SK-N-SH (cell line): ENCODE results near the gene RNU11. TPM values are rescaled to one million over a fixed set of nuclear protein-coding genes. Genes with fewer than 3 reads are reported as not detected.

ENCODE experiments used
- CTCF ChIA-PET: fragments of 300-600, 350-600 bp; formaldehyde crosslinking; extraction: SDS; loops from one replicate; lab custom pipeline; 2021; lab: Yijun Ruan, JAX
- POLR2A ChIA-PET: fragments of 350-600 bp; sonication (Branson Sonifier 250); formaldehyde crosslinking; extraction: SDS; loops from one replicate; lab custom pipeline; 2020; ENCODE audit warnings: antibody characterized with exemption, inconsistent platforms; lab: Yijun Ruan, JAX
- DNase-seq: peaks from one replicate; pipeline ENCODE4 v3.0.0; 2012
- H2AFZ ChIP-seq: fragments of 200-600 bp; sonication (generic); 2 replicates; pipeline ENCODE4 v1.8.1; 2016; ENCODE audit warnings: antibody characterized with exemption, mild to moderate bottlenecking, low read depth
- H3F3A ChIP-seq: fragments of 200-600 bp; sonication (generic); replicated peaks from 2 replicates; pipeline ENCODE3; 2016; ENCODE audit warnings: antibody characterized with exemption, mild to moderate bottlenecking; ENCODE audit not compliant: insufficient read depth
- H3K27ac ChIP-seq, 2 experiments: fragments of 200-500 bp in 1 of 2; fragments of 200-600 bp in 1 of 2; sonication (Bioruptor generic) in 1 of 2; sonication (generic), shearing (Covaris generic) in 1 of 2; 2 replicates each; pipeline versions ENCODE4 v1.5.1 to v1.6.1; 2014 to 2016; ENCODE audit warnings: low read depth in 2 of 2, inconsistent platforms in 1 of 2, low read length in 1 of 2, mild to moderate bottlenecking in 1 of 2, mixed read lengths in 1 of 2
- H3K27me3 ChIP-seq: fragments of 200-600 bp; sonication (generic), shearing (Covaris generic); 2 replicates; pipeline ENCODE4 v1.6.1; 2016; ENCODE audit warnings: mixed run types; ENCODE audit not compliant: insufficient read depth
- H3K36me3 ChIP-seq, 2 experiments: fragments of 200-500 bp in 1 of 2; fragments of 200-600 bp in 1 of 2; sonication (Bioruptor generic) in 1 of 2; sonication (generic) in 1 of 2; replicated peaks in 1 of 2; 2 replicates each; pipeline versions ENCODE3 to v1.5.1; 2014 to 2016; ENCODE audit warnings: low read length in 1 of 2, mild to moderate bottlenecking in 1 of 2; ENCODE audit not compliant: insufficient read depth in 2 of 2, control insufficient read depth in 1 of 2
- H3K4me1 ChIP-seq, 2 experiments: fragments of 200-500 bp in 1 of 2; fragments of 200-600 bp in 1 of 2; sonication (Bioruptor generic) in 1 of 2; sonication (generic), shearing (Covaris generic) in 1 of 2; 2 replicates each; pipeline versions ENCODE4 v1.5.1 to v1.6.1; 2014 to 2016; ENCODE audit warnings: low read depth in 1 of 2, low read length in 1 of 2, mixed run types in 1 of 2; ENCODE audit not compliant: insufficient read depth in 2 of 2, control insufficient read depth in 1 of 2
- H3K4me2 ChIP-seq: fragments of 200-600 bp; sonication (generic), shearing (Covaris generic); 2 replicates; pipeline ENCODE4 v1.6.1; 2017; ENCODE audit warnings: mixed run types
- H3K4me3 ChIP-seq, 2 experiments: fragments of 200-500 bp in 1 of 2; fragments of 200-600 bp in 1 of 2; sonication (Bioruptor generic) in 1 of 2; sonication (generic), shearing (Covaris generic) in 1 of 2; 2 replicates each; pipeline versions ENCODE4 v1.5.1 to v1.8.1; 2014 to 2016; ENCODE audit warnings: low read depth in 2 of 2, inconsistent platforms in 1 of 2, low read length in 1 of 2, mild to moderate bottlenecking in 1 of 2, mixed read lengths in 1 of 2, moderate library complexity in 1 of 2
- H3K79me2 ChIP-seq: fragments of 200-600 bp; sonication (generic); 2 replicates; pipeline ENCODE4 v1.8.1; 2017; ENCODE audit warnings: mild to moderate bottlenecking; ENCODE audit not compliant: insufficient read depth
- H3K9ac ChIP-seq: fragments of 200-600 bp; sonication (generic); 2 replicates; pipeline ENCODE4 v1.6.1; 2017; ENCODE audit warnings: mixed run types
- H3K9me2 ChIP-seq: fragments of 200-600 bp; sonication (generic); 2 replicates; pipeline ENCODE4 v1.6.1; 2017; ENCODE audit warnings: mixed run types
- H3K9me3 ChIP-seq: fragments of 200-600 bp; sonication (generic); 2 replicates; pipeline ENCODE4 v1.6.1; 2017; ENCODE audit warnings: mixed run types, mild to moderate bottlenecking, moderate library complexity
- H4K20me1 ChIP-seq: fragments of 200-600 bp; sonication (generic); 2 replicates; pipeline ENCODE4 v1.6.1; 2017; ENCODE audit warnings: mild to moderate bottlenecking, mixed run types; ENCODE audit not compliant: insufficient read depth
- CHD2 ChIP-seq: fragments of 150-350 bp; IDR thresholded peaks from 2 replicates; pipeline ENCODE4 v1.6.1; 2018; ENCODE audit warnings: low read length; ENCODE audit not compliant: partially characterized antibody
- CTCF ChIP-seq: fragments of 200-600 bp; sonication (generic); IDR thresholded peaks from 2 replicates; pipeline ENCODE4 v1.6.1; 2017; ENCODE audit warnings: antibody characterized with exemption, mild to moderate bottlenecking, moderate library complexity
- EP300 ChIP-seq, 2 experiments: IDR thresholded peaks; 2 replicates each; pipeline versions ENCODE4 v1.4.0 to v1.6.1; 2012; ENCODE audit warnings: borderline replicate concordance in 1 of 2, low read depth in 1 of 2, low read length in 1 of 2
- EZH2phosphoT487 ChIP-seq: fragments of 200-600 bp; sonication (generic); IDR thresholded peaks from 2 replicates; pipeline ENCODE4 v1.6.1; 2017; ENCODE audit warnings: low read depth, mixed run types, mild to moderate bottlenecking, antibody characterized with exemption, moderate library complexity, borderline replicate concordance
- FOSL2 ChIP-seq: IDR thresholded peaks from 2 replicates; pipeline ENCODE4 v1.4.0; 2012; ENCODE audit warnings: low read depth, mild to moderate bottlenecking, moderate library complexity, borderline replicate concordance
- FOXM1 ChIP-seq: IDR thresholded peaks from 2 replicates; pipeline ENCODE4 v1.4.0; 2012; ENCODE audit warnings: low read depth, mild to moderate bottlenecking
- GATA2 ChIP-seq: sonication (generic); formaldehyde crosslinking; IDR thresholded peaks from 2 replicates; pipeline ENCODE4 v1.5.0; 2020; ENCODE audit warnings: mild to moderate bottlenecking, missing genetic modification reagents
- MAX ChIP-seq: IDR thresholded peaks from 2 replicates; pipeline ENCODE4 v1.4.0; 2012; ENCODE audit warnings: low read depth
- NFIC ChIP-seq: IDR thresholded peaks from 2 replicates; pipeline ENCODE4 v1.4.0; 2012; ENCODE audit warnings: borderline replicate concordance
- POLR2AphosphoS5 ChIP-seq: IDR thresholded peaks from 2 replicates; pipeline ENCODE4 v1.6.1; 2012; ENCODE audit warnings: low read depth, low read length
- REST ChIP-seq: IDR thresholded peaks from 2 replicates; pipeline ENCODE4 v1.6.1; 2012; ENCODE audit warnings: mild to moderate bottlenecking, low read depth, low read length, moderate library complexity
- RFX5 ChIP-seq: IDR thresholded peaks from 2 replicates; pipeline ENCODE4 v1.6.1; 2012; ENCODE audit warnings: mild to moderate bottlenecking, improper control_type of control experiment, low read length
- RXRA ChIP-seq: IDR thresholded peaks from 2 replicates; pipeline ENCODE4 v1.4.0; 2012; ENCODE audit warnings: low read depth, mild to moderate bottlenecking, borderline replicate concordance
- USF1 ChIP-seq: IDR thresholded peaks from 2 replicates; pipeline ENCODE4 v1.4.0; 2012; ENCODE audit warnings: low read depth, borderline replicate concordance
- WGBS: methylation state at CpG from one replicate; pipeline ENCODE4 v1.1.6; 2017; ENCODE audit warnings: low lambda C conversion rate; 5-methylcytosine and 5-hydroxymethylcytosine counted together
- polyA plus RNA-seq, 3 experiments: library from polyadenylated mRNA; depleted of rRNA; stranded (reverse); fragments of >200 nt; gene quantifications; 2 replicates each; pipeline ENCODE4 v1.2.3, GENCODE V29; 2012

The RNU11 gene
- polyA plus RNA-seq, 1 of the 3 experiments (the other 2 are of a cell fraction): not detected

- POLR2A ChIA-PET: interaction anchor here (3.3 kb wide), 1 partner anchor 18 kb away, joined by 32 read pairs; the partner anchor contains the start of gene RNU11
- no peak for DNase-seq
- CTCF ChIA-PET: interaction anchor here (1.2 kb wide), 1 partner anchor 210 kb away, joined by 3 read pairs; no protein-coding TSS in a partner anchor
- no peaks in the 10 kb centered on the region for H4K20me1 ChIP-seq
- peaks cover 26% of the 10 kb centered on the region for H3K79me2 ChIP-seq
- TF ChIP-seq CTCF (no peak), RFX5 (no peak), EP300 (IDR thresholded peaks at IDR 0.05; ENCODE audit: borderline replicate concordance in 1 of 2, low read depth in 1 of 2, low read length in 1 of 2) (no peak), NFIC (no peak), RXRA (no peak), CHD2 (no peak), GATA2 (CRISPR knock-in tag) (no peak), MAX (no peak), REST (no peak), USF1 (no peak), POLR2AphosphoS5 (no peak), FOSL2 (no peak), FOXM1 (no peak), EZH2phosphoT487 (no peak)
- H3K27me3 ChIP-seq: no peaks in the 10 kb centered on the region
- no peaks in the 10 kb centered on the region for H3K36me3 ChIP-seq
- H3F3A ChIP-seq: peaks cover 26% of the 10 kb centered on the region
- H3K4me1 ChIP-seq: peaks cover 5% of the 10 kb centered on the region in 2 experiments; a peak in 1 of 4 replicates
- no peak overlapping the region for H3K4me2 ChIP-seq
- no peaks in the 10 kb centered on the region for H3K9me2 ChIP-seq
- H3K27ac ChIP-seq: no peak overlapping the region
- 95% methylated on average over 12 of the region's 12 CpGs for WGBS
- H2AFZ ChIP-seq: no peak overlapping the region
- H3K4me3 ChIP-seq: no peak overlapping the region
- H3K9me3 ChIP-seq: no peaks in the 10 kb centered on the region
- H3K9ac ChIP-seq: no peak overlapping the region
Observed at GRCh38 chr1:28666806-28667205, 18.4 kb downstream of the RNU11 start.
